DND-41 (cell line): ENCODE data around the gene TUBA3C.

Source experiments
- ATAC-seq: fragments of 200-7000 bp; cut with Tn5 transposase; 3 replicates; pipeline ENCODE4 v1.9.1; 2021; ENCODE audit warnings: low read depth; ENCODE audit not compliant: insufficient read depth
- DNase-seq: peaks from one replicate; pipeline ENCODE4 v3.0.0-alpha.2; 2020
- H2AFZ ChIP-seq: 2 replicates; pipeline ENCODE4 v1.6.0; 2012; ENCODE audit warnings: low read depth, low read length
- H3K27ac ChIP-seq: 2 replicates; pipeline ENCODE4 v1.5.1; 2012; ENCODE audit warnings: low read length, inconsistent platforms
- H3K27me3 ChIP-seq: fragments of 200-600 bp; sonication (generic); 2 replicates; pipeline ENCODE4 v1.6.0; 2012; ENCODE audit warnings: low read length, mild to moderate bottlenecking, inconsistent platforms; ENCODE audit not compliant: insufficient read depth, poor library complexity
- H3K36me3 ChIP-seq: 2 replicates; pipeline ENCODE4 v1.5.1; 2012; ENCODE audit warnings: low read length, inconsistent platforms; ENCODE audit not compliant: insufficient read depth
- H3K4me1 ChIP-seq: 2 replicates; pipeline ENCODE4 v1.5.1; 2012; ENCODE audit warnings: mild to moderate bottlenecking, low read length; ENCODE audit not compliant: insufficient read depth
- H3K4me2 ChIP-seq: 2 replicates; pipeline ENCODE4 v1.6.0; 2012; ENCODE audit warnings: mild to moderate bottlenecking, moderate library complexity, low read length, inconsistent platforms; ENCODE audit not compliant: insufficient read depth
- H3K4me3 ChIP-seq, 2 experiments: fragments of 200-600 bp in 1 of 2; shearing (Covaris generic) in 1 of 2; 2 replicates each; pipeline ENCODE4 v1.5.1; 2012 to 2016; ENCODE audit warnings: inconsistent platforms in 2 of 2, low read length in 2 of 2, mild to moderate bottlenecking in 2 of 2, low read depth in 1 of 2, moderate library complexity in 1 of 2
- H3K79me2 ChIP-seq: 2 replicates; pipeline ENCODE4 v1.6.0; 2012; ENCODE audit warnings: low read length, inconsistent platforms; ENCODE audit not compliant: insufficient read depth
- H3K9ac ChIP-seq: 2 replicates; pipeline ENCODE4 v1.6.0; 2012; ENCODE audit warnings: low read depth, mild to moderate bottlenecking, inconsistent platforms, low read length, moderate library complexity
- H3K9me3 ChIP-seq: 2 replicates; pipeline ENCODE4 v1.5.1; 2012; ENCODE audit warnings: low read length, moderate library complexity, mild to moderate bottlenecking, inconsistent platforms; ENCODE audit not compliant: insufficient read depth, severe bottlenecking
- H4K20me1 ChIP-seq: 2 replicates; pipeline ENCODE4 v1.6.0; 2012; ENCODE audit warnings: low read length; ENCODE audit not compliant: insufficient read depth
- CTCF ChIP-seq: IDR thresholded peaks from 2 replicates; pipeline ENCODE4 v1.5.1; 2012; ENCODE audit warnings: borderline replicate concordance, low read length, moderate library complexity, mild to moderate bottlenecking; ENCODE audit not compliant: poor library complexity, severe bottlenecking; ENCODE audit errors: extremely low read depth
- EZH2 ChIP-seq: IDR thresholded peaks from 3 replicates; pipeline ENCODE4 v1.6.1; 2012; ENCODE audit warnings: borderline replicate concordance, low read depth, mild to moderate bottlenecking, moderate library complexity, low read length, inconsistent platforms; ENCODE audit not compliant: severe bottlenecking

The TUBA3C gene

GRCh38 chr13:19185865-19186645 lies 4.4 kb upstream of the TUBA3C start:
- Histone ChIP-seq H3K9ac (no peak overlapping the region), H2AFZ (no peak overlapping the region), H3K27ac (no peak overlapping the region), H3K79me2 (no peaks in the 10 kb centered on the region), H3K9me3 (peaks cover 3% of the 10 kb centered on the region), H3K4me1 (no peaks in the 10 kb centered on the region), H3K4me3 (no peak overlapping the region), H3K4me2 (no peak overlapping the region), H4K20me1 (no peaks in the 10 kb centered on the region), H3K27me3 (no peaks in the 10 kb centered on the region), H3K36me3 (no peaks in the 10 kb centered on the region)
- no peak for DNase-seq
- no peak for TF ChIP-seq CTCF
- no peak for ATAC-seq

GRCh38 chr13:19185086-19185864 lies 3.7 kb upstream of the TUBA3C start:
- Histone ChIP-seq H3K4me2 (no peak overlapping the region), H3K27ac (no peak overlapping the region), H3K9me3 (peaks cover 3% of the 10 kb centered on the region), H3K79me2 (no peaks in the 10 kb centered on the region), H3K4me3 (no peak overlapping the region), H2AFZ (no peak overlapping the region), H3K36me3 (no peaks in the 10 kb centered on the region), H4K20me1 (no peaks in the 10 kb centered on the region), H3K4me1 (no peaks in the 10 kb centered on the region), H3K9ac (no peak overlapping the region), H3K27me3 (no peaks in the 10 kb centered on the region)
- no peak for DNase-seq
- no peak for ATAC-seq
- TF ChIP-seq CTCF: no peak
- no peak for TF ChIP-seq EZH2

- Histone ChIP-seq H3K36me3 (no peaks in the 10 kb centered on the region), H4K20me1 (no peaks in the 10 kb centered on the region), H3K27ac (no peak overlapping the region), H3K79me2 (no peaks in the 10 kb centered on the region), H3K27me3 (no peaks in the 10 kb centered on the region), H3K4me3 (no peak overlapping the region), H2AFZ (no peak overlapping the region), H3K4me2 (no peak overlapping the region), H3K4me1 (no peaks in the 10 kb centered on the region), H3K9me3 (peaks cover 3% of the 10 kb centered on the region), H3K9ac (no peak overlapping the region)
- TF ChIP-seq EZH2 (no peak), CTCF (no peak)
- ATAC-seq: no peak
- no peak for DNase-seq
Measured at GRCh38 chr13:19184176-19184575, 2.6 kb upstream of the TUBA3C start.
